HUES48 (cell line): ENCODE measurements around the gene ZDHHC19.
A peak's percentile ranks its signal among the peaks of the same experiment; 100 is the strongest.
"Not testable (repeated sequence)": the region's sequence is repeated elsewhere in the genome, so short reads cannot be mapped to it uniquely, and the experiment has no call there.

Source experiments
- H3K27ac ChIP-seq: one replicate; pipeline ENCODE4 v1.7.0; 2013; ENCODE audit warnings: low read depth, low read length, inconsistent platforms
- H3K27me3 ChIP-seq: 2 replicates; pipeline ENCODE4 v1.6.1; 2013; ENCODE audit warnings: mild to moderate bottlenecking, low read length; ENCODE audit not compliant: control insufficient read depth, insufficient read depth
- H3K36me3 ChIP-seq: 2 replicates; pipeline ENCODE4 v1.6.1; 2013; ENCODE audit warnings: low read length; ENCODE audit not compliant: control insufficient read depth, insufficient read depth
- H3K4me1 ChIP-seq: 2 replicates; pipeline ENCODE4 v1.6.1; 2013; ENCODE audit warnings: mild to moderate bottlenecking, low read length; ENCODE audit not compliant: control insufficient read depth, insufficient read depth
- H3K4me3 ChIP-seq: 2 replicates; pipeline ENCODE4 v1.5.1; 2013; ENCODE audit warnings: mild to moderate bottlenecking, low read depth, low read length
- H3K9ac ChIP-seq: 2 replicates; pipeline ENCODE4 v1.6.1; 2013; ENCODE audit warnings: mild to moderate bottlenecking, low read depth, low read length, moderate library complexity
- H3K9me3 ChIP-seq: 2 replicates; pipeline ENCODE4 v1.6.1; 2013; ENCODE audit warnings: low read length; ENCODE audit not compliant: control insufficient read depth, insufficient read depth

The ZDHHC19 gene

GRCh38 chr3:196186651-196187573 lies 24.3 kb downstream of the ZDHHC19 start:
- no peak overlapping the region for H3K4me3 ChIP-seq
- H3K27me3 ChIP-seq = no peaks in the 10 kb centered on the region
- no peaks in the 10 kb centered on the region for H3K36me3 ChIP-seq
- peaks cover 11% of the 10 kb centered on the region for H3K4me1 ChIP-seq
- H3K9ac ChIP-seq = no peak overlapping the region
- H3K27ac ChIP-seq = peak overlapping the region; percentile 72
- H3K9me3 ChIP-seq = no peaks in the 10 kb centered on the region

- H3K4me1 ChIP-seq = peaks cover 13% of the 10 kb centered on the region
- H3K27ac ChIP-seq = no peak overlapping the region
- H3K36me3 ChIP-seq = no peaks in the 10 kb centered on the region
- H3K4me3 ChIP-seq = no peak overlapping the region
- H3K27me3 ChIP-seq = no peaks in the 10 kb centered on the region
- no peak overlapping the region for H3K9ac ChIP-seq
- no peaks in the 10 kb centered on the region for H3K9me3 ChIP-seq
These were observed 26.3 kb downstream of the ZDHHC19 start for GRCh38 chr3:196184881-196185280.

GRCh38 chr3:196184169-196184432 lies 27.1 kb downstream of the ZDHHC19 start:
- H3K4me1 ChIP-seq = peaks cover 20% of the 10 kb centered on the region
- not testable (repeated sequence) for H3K9me3 ChIP-seq, H3K9ac ChIP-seq, H3K27ac ChIP-seq, H3K4me3 ChIP-seq, H3K36me3 ChIP-seq, H3K27me3 ChIP-seq

- H3K4me1 ChIP-seq = peaks cover 13% of the 10 kb centered on the region
- no peak overlapping the region for H3K27ac ChIP-seq
- H3K9ac ChIP-seq = no peak overlapping the region
- no peaks in the 10 kb centered on the region for H3K9me3 ChIP-seq
- H3K36me3 ChIP-seq = no peaks in the 10 kb centered on the region
- H3K4me3 ChIP-seq = no peak overlapping the region
- no peaks in the 10 kb centered on the region for H3K27me3 ChIP-seq
These were observed 30.1 kb downstream of the ZDHHC19 start for GRCh38 chr3:196181127-196181546.

GRCh38 chr3:196180346-196180745 lies 30.9 kb downstream of the ZDHHC19 start:
- no peak overlapping the region for H3K4me3 ChIP-seq
- no peaks in the 10 kb centered on the region for H3K9me3 ChIP-seq
- no peaks in the 10 kb centered on the region for H3K27me3 ChIP-seq
- H3K36me3 ChIP-seq = no peaks in the 10 kb centered on the region
- no peak overlapping the region for H3K9ac ChIP-seq
- peaks cover 17% of the 10 kb centered on the region for H3K4me1 ChIP-seq
- no peak overlapping the region for H3K27ac ChIP-seq

- Histone ChIP-seq H3K36me3 (no peaks in the 10 kb centered on the region), H3K27me3 (no peaks in the 10 kb centered on the region), H3K4me1 (peaks cover 20% of the 10 kb centered on the region), H3K27ac (peak overlapping the region; percentile 60), H3K4me3 (no peak overlapping the region), H3K9me3 (no peaks in the 10 kb centered on the region), H3K9ac (peak overlapping the region; percentile 13; the same call in 1 of the 2 replicates)
These were observed 31.6 kb downstream of the ZDHHC19 start for GRCh38 chr3:196179380-196180308.

GRCh38 chr3:196178993-196179379 lies 32.2 kb downstream of the ZDHHC19 start:
- Histone ChIP-seq H3K9me3 (no peaks in the 10 kb centered on the region), H3K27me3 (no peaks in the 10 kb centered on the region), H3K4me3 (no peak overlapping the region), H3K4me1 (peaks cover 20% of the 10 kb centered on the region), H3K9ac (no peak overlapping the region), H3K27ac (peak overlapping the region; percentile 60), H3K36me3 (no peaks in the 10 kb centered on the region)

- Histone ChIP-seq H3K27ac (no peak overlapping the region), H3K9ac (no peak overlapping the region), H3K9me3 (no peaks in the 10 kb centered on the region), H3K27me3 (no peaks in the 10 kb centered on the region), H3K4me3 (no peak overlapping the region), H3K4me1 (peaks cover 20% of the 10 kb centered on the region), H3K36me3 (no peaks in the 10 kb centered on the region)
These were observed 33.2 kb downstream of the ZDHHC19 start for GRCh38 chr3:196177967-196178366.

GRCh38 chr3:196177567-196177966 lies 33.6 kb downstream of the ZDHHC19 start:
- no peak overlapping the region for H3K9ac ChIP-seq
- H3K36me3 ChIP-seq = no peaks in the 10 kb centered on the region
- no peaks in the 10 kb centered on the region for H3K27me3 ChIP-seq
- no peak overlapping the region for H3K27ac ChIP-seq
- H3K4me3 ChIP-seq = no peak overlapping the region
- H3K4me1 ChIP-seq = peaks cover 20% of the 10 kb centered on the region
- no peaks in the 10 kb centered on the region for H3K9me3 ChIP-seq

- Histone ChIP-seq H3K4me1 (peaks cover 20% of the 10 kb centered on the region), H3K27ac (no peak overlapping the region), H3K27me3 (no peaks in the 10 kb centered on the region), H3K9ac (no peak overlapping the region), H3K36me3 (no peaks in the 10 kb centered on the region), H3K9me3 (no peaks in the 10 kb centered on the region), H3K4me3 (no peak overlapping the region)
These were observed 35.5 kb downstream of the ZDHHC19 start for GRCh38 chr3:196175722-196176121.

- Histone ChIP-seq H3K36me3 (no peaks in the 10 kb centered on the region), H3K4me1 (peaks cover 20% of the 10 kb centered on the region), H3K4me3 (no peak overlapping the region), H3K27ac (no peak overlapping the region), H3K9ac (no peak overlapping the region), H3K9me3 (no peaks in the 10 kb centered on the region), H3K27me3 (no peaks in the 10 kb centered on the region)
These were observed 36.0 kb downstream of the ZDHHC19 start for GRCh38 chr3:196175116-196175625.
